VCaP (cell line): Measurements from ENCODE around the gene TSEN2.
"Not testable (repeated sequence)": the region's sequence is repeated elsewhere in the genome, so short reads cannot be mapped to it uniquely, and the experiment has no call there.

ENCODE experiments used
- H3K27ac ChIP-seq: fragments of 450-650 bp; 2 replicates; pipeline ENCODE4 v1.5.1; 2017
- TF ChIP-seq, protein P1 (sequence below): fragments of 450-650 bp; conservative IDR thresholded peaks from 2 replicates; pipeline ENCODE4 v1.5.1; 2017; ENCODE audit warnings: mild to moderate bottlenecking, moderate library complexity

The TSEN2 gene

DNA sequence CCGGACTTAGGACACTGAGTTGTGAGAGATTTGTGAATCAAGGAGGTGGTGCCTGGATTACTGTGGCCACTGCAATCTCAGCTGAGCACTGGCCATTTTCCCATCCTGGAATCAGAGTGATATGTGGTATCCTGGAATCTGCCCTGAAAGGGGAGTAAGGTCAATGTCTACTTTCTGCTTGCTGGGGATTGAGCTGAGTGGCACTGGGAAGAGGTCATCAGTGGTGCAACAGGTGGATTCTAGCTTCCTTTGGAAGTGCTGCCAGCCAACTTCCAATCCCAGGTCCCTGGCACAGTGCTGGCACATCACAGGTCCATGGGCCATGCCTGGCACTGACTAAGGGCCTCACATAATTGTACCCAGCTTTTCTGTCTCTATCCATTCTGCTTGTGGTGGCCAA lies 20.6 kb upstream of the TSEN2 start:
- TF ChIP-seq, protein P1, sequence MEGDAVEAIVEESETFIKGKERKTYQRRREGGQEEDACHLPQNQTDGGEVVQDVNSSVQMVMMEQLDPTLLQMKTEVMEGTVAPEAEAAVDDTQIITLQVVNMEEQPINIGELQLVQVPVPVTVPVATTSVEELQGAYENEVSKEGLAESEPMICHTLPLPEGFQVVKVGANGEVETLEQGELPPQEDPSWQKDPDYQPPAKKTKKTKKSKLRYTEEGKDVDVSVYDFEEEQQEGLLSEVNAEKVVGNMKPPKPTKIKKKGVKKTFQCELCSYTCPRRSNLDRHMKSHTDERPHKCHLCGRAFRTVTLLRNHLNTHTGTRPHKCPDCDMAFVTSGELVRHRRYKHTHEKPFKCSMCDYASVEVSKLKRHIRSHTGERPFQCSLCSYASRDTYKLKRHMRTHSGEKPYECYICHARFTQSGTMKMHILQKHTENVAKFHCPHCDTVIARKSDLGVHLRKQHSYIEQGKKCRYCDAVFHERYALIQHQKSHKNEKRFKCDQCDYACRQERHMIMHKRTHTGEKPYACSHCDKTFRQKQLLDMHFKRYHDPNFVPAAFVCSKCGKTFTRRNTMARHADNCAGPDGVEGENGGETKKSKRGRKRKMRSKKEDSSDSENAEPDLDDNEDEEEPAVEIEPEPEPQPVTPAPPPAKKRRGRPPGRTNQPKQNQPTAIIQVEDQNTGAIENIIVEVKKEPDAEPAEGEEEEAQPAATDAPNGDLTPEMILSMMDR: no peak
- H3K27ac ChIP-seq: no peak overlapping the region

- TF ChIP-seq, protein P1: no peak
- H3K27ac ChIP-seq: no peak overlapping the region
These were observed 20.1 kb upstream of the TSEN2 start for GRCh38 chr3:12464181-12464580.

DNA sequence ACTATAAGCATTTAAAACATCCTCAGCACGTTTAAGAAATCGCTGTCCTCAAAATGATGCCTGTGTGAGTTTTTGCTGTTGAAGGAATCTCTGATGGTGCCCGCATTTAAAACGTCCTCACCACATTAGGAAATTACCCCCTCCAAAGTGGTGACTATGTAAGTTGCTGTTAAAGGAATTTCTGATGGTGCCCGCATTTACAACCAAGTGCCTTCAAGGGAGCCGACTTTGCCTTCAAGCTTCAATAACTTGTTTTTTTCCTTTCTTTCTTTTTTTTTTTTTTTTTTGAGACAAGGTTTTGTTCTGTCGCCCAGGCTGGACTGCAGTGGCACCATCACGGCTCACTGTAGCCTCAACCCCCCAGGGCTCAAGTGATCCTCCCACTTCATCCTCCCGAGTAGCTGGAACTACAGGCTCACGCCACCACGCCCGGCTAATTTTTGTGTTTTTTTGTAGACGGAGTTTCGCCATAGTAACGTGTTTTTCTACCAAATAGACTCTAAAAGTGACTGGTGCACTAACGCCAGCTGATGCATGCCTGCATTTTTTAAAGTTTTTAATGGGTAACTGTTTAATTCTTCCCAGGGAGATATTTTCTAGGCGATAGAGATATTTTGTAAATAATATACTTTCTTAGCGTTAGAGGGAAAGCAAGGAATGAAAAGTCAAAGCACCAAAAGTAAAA lies 19.0 kb upstream of the TSEN2 start:
- TF ChIP-seq, protein P1: no peak
- no peak overlapping the region for H3K27ac ChIP-seq

DNA sequence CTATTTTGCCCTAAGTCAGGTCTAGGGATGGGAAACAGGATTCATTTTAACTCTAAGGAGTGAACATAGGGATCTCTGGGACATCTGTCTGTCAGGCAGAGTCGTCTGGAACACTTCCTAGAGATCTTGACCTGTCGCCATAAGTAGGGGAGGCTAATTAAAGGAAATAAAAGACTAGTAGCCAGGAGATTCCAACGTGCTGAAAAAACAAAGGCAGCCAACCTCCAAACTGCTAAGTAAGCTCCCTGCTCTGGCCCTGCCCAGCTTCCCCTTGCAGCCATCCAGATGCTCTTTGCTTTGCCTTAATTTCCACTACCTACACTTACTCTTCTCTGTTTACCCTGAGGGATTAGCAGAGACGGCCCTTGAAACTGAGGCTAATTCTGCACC lies 18.4 kb upstream of the TSEN2 start:
- no peak overlapping the region for H3K27ac ChIP-seq
- TF ChIP-seq, protein P1: no peak

DNA sequence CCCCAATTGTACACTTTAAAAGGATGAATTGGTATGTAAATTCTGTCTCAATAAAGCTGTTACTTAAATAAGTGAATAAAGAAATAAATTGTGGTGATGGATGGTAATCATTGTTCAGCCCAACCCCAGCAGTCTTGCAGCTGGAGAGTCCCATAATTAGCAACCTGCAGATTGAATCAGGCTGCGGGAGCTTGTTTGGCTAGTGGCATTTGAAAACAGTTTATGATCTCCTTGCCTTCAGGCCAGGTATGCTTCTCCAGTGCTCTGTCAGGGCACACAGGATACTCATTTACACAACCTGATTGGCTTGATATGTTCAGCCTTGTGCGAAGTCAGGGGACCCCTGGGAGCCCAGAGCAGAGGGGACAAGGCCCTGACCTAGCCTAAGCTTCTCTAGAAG lies 16.5 kb upstream of the TSEN2 start:
- TF ChIP-seq, protein P1: no peak
- no peak overlapping the region for H3K27ac ChIP-seq

DNA sequence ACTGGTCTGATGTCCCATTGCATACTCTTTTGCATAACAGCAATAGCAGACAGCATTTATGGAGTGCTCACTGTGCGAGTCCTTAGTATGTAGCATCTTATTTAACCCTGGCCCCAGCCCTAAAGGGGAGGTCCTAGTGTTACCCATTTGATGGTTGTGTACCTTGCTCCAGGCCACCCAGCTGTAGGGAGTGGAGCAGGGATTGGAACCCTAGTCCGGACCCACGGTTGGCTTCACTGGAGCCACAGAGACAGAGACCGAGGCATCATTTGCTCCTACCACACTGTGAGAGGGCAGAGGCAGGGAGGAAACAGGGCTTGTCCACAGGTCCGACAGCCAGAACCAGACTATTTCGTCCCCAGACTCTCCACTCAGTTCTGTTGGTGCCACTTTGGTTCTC lies 16.0 kb upstream of the TSEN2 start:
- no peak overlapping the region for H3K27ac ChIP-seq
- TF ChIP-seq, protein P1: no peak

GRCh38 chr3:12468757-12469156 lies 15.5 kb upstream of the TSEN2 start:
- H3K27ac ChIP-seq: no peak overlapping the region
- TF ChIP-seq, protein P1: no peak

- not testable (repeated sequence) for H3K27ac ChIP-seq
These were observed 15.1 kb upstream of the TSEN2 start for GRCh38 chr3:12469222-12469621.
